ENCODE data around the gene WFDC9.

Gene WFDC9

GRCh38 chr20:45639687-45640086 is 8.6 kb upstream of the WFDC9 start:
- TF ChIP-seq KLF17 (tag by site-specific recombination; IDR thresholded peaks at IDR 0.05) (no peak), ZNF23 (tag by site-specific recombination; IDR thresholded peaks at IDR 0.05; ENCODE audit: borderline replicate concordance) (no peak), ZNF791 (tag by site-specific recombination; IDR thresholded peaks at IDR 0.05) (no peak), FEZF1 (tag by site-specific recombination; IDR thresholded peaks at IDR 0.05) (no peak), ZNF701 (tag by site-specific recombination; IDR thresholded peaks at IDR 0.05) (no peak), CTCF (tag by site-specific recombination; IDR thresholded peaks at IDR 0.05) (no peak), ZNF391 (tag by site-specific recombination; IDR thresholded peaks at IDR 0.05; ENCODE audit: borderline replicate concordance, low read depth) (no peak), ZNF394 (tag by site-specific recombination; IDR thresholded peaks at IDR 0.05; ENCODE audit: borderline replicate concordance) (no peak), ZBTB20 (tag by site-specific recombination; IDR thresholded peaks at IDR 0.05) (no peak), BCL6B (tag by site-specific recombination; IDR thresholded peaks at IDR 0.05) (no peak), KLF1 (tag by site-specific recombination; IDR thresholded peaks at IDR 0.05) (no peak), ZFP69B (tag by site-specific recombination; IDR thresholded peaks at IDR 0.05) (no peak), PRDM1 (tag by site-specific recombination; IDR thresholded peaks at IDR 0.05) (no peak), PRDM4 (tag by site-specific recombination; IDR thresholded peaks at IDR 0.05) (no peak), KLF10 (tag by site-specific recombination; IDR thresholded peaks at IDR 0.05) (no peak), ZNF664 (tag by site-specific recombination; IDR thresholded peaks at IDR 0.05) (no peak)
- no peak overlapping the region for H3K27ac ChIP-seq (ENCODE audit: extremely low read depth, low read depth, low read length)
- ChIA-PET CTCF (interaction anchor here (2.7 kb wide), 1 partner anchor 10 kb away, joined by 9 read pairs; the partner anchor contains the start of gene WFDC10A), POLR2A (no interaction called here)
- H3K4me3 ChIP-seq (ENCODE audit: low read depth, low read length), result no peak overlapping the region
- no peaks in the 10 kb centered on the region for H3K36me3 ChIP-seq (ENCODE audit: control insufficient read depth in 2 of 2, insufficient read depth in 1 of 2, low read length in 2 of 2)
- no peaks in the 10 kb centered on the region for H3K9me3 ChIP-seq (ENCODE audit: control insufficient read depth, insufficient read depth, low read depth, low read length)
- no peaks in the 10 kb centered on the region for H3K4me1 ChIP-seq (ENCODE audit: control insufficient read depth, insufficient read depth, low read length)

GRCh38 chr20:45636513-45636912 is 5.4 kb upstream of the WFDC9 start:
- H3K4me3 ChIP-seq (ENCODE audit: low read depth, low read length), result no peak overlapping the region
- ChIA-PET CTCF (interaction anchor here (0.5 kb wide), 1 partner anchor 49 kb away, joined by 4 read pairs; no protein-coding TSS in a partner anchor), POLR2A (no interaction called here)
- TF ChIP-seq ZBTB26 (tag by site-specific recombination; optimal IDR thresholded peaks at IDR 0.05) (no peak), ZNF664 (tag by site-specific recombination; IDR thresholded peaks at IDR 0.05) (no peak), ZBTB10 (tag by site-specific recombination; IDR thresholded peaks at IDR 0.05) (no peak), ZNF335 (tag by site-specific recombination; conservative IDR thresholded peaks at IDR 0.05) (no peak), ZNF26 (tag by site-specific recombination; IDR thresholded peaks at IDR 0.05) (no peak), SCRT2 (tag by site-specific recombination; IDR thresholded peaks at IDR 0.05) (no peak), AEBP2 (tag by site-specific recombination; IDR thresholded peaks at IDR 0.05; ENCODE audit: borderline replicate concordance) (no peak)

More at GRCh38 chr20:45636513-45636912, 5.4 kb upstream of the WFDC9 start:
- no peaks in the 10 kb centered on the region for H3K4me1 ChIP-seq (ENCODE audit: control insufficient read depth, insufficient read depth, low read length)
- no peak overlapping the region for H3K27ac ChIP-seq (ENCODE audit: extremely low read depth, low read depth, low read length)
- H3K9me3 ChIP-seq (ENCODE audit: control insufficient read depth, insufficient read depth, low read depth, low read length), result no peaks in the 10 kb centered on the region
- no peaks in the 10 kb centered on the region for H3K36me3 ChIP-seq (ENCODE audit: control insufficient read depth in 2 of 2, insufficient read depth in 1 of 2, low read length in 2 of 2)
